GM19240 (cell line): ENCODE results near the gene TBX21.

Source experiments
- DNase-seq: peaks from one replicate; pipeline ENCODE4 v3.0.0; 2011; ENCODE audit warnings: low spot score; ENCODE audit not compliant: insufficient read length

TBX21 gene

DNA sequence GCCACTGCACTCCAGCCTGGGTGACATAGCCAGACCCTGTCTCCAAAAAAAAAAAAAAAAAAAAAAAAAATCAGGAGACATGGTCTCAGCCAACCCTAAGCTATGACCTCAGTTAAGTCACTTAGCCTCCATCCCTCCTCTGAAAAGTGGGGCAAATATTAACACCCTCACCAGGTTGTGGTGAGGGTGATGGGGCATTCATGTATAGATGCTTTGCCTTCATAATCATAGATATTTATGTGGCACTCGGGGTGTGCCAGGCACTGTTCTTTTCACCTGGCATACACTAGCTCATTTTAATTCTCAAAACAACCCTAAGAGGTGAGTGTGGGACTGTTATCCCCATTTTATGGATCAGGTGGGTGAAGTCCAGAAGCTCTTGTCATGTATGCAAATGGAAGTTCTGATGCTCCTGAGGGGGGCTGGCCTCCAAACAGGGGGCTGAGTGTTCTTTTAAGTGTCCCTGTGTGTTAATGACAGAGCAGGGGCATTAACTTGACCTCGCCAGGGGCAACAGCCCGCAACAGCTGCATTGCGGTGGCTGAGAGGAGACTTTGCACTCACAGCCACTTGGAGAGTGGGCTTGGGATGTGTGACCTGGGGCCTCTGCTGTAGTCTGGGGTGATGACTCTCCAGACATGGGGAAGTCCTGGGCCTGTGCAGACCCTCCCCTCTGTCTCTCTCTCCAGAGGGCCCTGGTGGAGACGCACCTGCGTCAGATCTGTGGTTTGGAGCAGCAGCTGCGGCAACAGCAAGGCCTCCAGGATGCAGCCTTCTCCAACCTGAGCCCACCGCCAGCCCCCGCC lies 34.9 kb upstream of the TBX21 start:
- DNase-seq: no peak

DNA sequence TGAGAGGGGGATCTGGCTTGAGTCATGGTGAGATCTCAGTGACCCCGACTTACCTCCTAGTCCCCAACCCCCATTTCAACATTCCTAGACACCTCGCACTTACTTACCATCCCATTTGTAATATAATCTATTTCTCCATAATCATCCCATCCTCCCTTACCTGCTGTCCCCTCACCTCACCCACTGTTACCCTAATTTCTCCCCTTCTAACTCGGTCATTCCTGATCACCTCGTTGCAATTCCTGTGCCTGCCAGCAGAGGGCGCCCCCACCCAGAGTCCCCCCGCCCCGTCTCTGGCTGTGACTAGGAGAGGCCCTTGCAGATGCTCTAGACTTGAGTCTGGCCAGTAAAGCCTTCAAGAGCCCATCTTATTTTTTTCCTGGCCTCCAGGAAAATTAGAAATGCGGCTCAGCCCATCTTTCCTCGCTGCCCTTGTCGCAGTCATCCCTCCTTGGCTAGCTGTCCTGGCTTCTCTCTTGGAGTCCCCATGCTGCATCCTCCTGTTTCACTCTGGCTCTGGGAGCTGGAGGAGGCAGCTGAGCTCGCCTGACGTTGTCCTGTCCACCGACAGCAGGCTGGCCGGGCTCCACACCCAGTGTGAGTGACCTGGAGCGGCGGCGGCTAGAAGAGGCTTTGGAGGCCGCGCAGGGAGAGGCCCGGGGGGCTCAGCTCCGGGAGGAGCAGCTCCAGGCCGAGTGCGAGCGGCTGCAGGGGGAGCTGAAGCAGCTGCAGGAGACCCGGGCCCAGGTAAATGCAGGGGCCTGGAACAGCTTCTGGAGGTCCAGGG lies 34.1 kb upstream of the TBX21 start:
- peak; percentile 91 for DNase-seq

DNA sequence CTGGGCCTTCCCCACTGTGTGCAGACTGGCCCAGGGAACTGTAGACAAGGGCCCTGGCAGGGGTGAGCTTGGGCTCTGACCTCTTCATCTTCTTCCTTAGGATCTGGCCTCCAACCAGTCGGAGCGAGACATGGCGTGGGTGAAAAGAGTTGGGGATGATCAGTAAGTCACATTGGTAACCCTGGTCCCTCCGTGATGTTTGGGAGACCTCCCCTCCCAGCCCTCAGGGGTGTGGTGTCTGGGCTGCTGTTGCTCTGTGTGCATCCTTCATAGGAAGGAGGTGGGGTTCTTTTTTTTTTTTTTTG lies 33.5 kb upstream of the TBX21 start:
- DNase-seq: no peak

DNA sequence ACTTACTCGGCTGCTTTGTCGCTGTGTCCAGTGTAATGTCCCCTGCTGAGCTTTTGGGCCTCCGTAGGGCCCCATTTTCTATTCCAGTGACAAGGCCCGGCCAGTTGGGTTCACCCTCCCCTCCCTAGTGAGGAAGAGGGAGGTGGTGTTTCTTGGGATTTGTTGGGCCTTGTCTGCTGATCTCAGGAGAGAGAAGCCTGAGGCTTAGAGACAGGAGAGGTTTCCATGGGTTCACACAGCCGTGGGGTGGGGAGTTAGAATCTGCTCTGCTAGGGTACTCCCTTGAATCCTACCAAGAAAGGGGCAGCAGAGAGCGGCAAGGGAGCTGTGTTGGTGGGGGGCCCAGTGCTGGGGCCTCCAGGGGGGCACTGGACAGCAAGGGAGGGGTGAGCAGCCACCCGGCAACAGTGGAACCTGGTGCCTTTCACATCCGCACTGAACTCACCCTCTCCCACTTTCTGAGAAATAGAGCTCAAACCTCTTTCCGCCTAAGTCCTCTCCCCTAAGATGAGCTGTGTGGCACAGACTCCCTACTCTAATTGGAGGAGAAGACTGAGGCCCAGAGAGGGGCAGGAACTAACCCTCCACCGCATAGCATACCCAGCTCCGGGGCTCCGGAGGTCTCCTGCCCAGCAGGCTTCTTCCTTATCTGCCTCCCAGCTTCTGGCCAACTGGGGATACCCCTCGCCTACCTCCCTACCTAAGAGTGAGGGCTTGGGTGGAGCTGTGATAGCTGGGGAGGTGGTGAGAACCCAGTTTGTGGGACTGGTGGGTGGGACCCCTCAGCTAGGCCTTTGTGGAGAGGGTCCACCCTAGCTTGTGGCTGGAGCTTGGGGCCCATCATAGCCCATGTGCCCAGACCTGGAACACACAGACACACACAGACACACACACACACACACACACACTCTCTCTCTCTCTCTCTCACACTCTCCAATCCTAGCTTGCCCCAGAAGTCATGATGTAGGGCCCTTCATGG lies 32.3 kb upstream of the TBX21 start:
- DNase-seq: no peak

DNA sequence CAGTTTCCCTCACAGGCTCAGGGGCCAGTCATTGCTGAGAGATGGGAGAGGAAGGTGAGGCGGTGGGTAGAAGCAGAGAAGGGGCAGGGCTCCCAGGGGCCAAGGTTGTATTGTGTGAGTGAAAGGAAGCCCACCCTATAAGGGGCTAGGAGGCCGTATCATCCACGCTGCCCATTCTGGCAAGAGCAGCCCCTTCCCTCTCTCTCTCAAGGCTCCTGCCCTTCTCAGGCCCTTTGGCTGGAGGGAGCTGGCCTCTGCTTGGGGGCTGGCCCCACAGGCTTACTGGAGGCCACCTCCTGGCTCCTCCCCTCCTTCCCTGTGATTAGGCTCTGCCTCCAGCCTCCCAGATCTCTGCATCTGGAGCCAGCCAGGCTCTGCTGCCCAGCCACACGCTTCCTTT lies 31.4 kb upstream of the TBX21 start:
- no peak for DNase-seq

DNA sequence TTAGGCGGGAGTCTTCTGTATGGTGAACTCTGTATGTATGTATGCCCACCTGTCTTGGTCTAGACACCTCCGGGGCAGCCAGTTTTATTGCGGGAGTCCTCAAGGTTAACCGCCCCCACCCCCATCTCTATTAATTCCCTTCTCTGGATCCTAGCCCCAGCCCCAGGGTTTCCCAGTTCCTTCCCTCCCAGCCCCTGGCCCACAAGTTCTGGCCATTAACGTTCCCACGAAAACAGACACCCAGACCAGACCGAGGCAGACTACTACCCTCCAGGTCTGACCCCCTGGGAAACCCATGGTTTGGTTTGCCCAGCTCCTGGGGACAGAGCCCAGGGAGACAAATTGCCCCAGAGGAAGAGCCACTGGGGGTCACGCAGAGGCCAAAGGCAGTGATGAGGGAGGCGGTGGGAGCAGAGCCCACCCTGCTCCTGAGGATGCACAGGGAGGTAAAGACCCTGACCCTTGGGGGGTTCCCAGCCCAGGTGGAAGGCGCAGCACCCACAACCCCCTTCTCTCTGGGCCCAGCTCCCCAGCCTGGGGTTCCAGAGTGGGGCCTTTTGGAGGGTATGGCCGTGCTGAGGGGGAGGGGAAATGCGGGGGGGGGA lies 30.5 kb upstream of the TBX21 start:
- DNase-seq: no peak

DNA sequence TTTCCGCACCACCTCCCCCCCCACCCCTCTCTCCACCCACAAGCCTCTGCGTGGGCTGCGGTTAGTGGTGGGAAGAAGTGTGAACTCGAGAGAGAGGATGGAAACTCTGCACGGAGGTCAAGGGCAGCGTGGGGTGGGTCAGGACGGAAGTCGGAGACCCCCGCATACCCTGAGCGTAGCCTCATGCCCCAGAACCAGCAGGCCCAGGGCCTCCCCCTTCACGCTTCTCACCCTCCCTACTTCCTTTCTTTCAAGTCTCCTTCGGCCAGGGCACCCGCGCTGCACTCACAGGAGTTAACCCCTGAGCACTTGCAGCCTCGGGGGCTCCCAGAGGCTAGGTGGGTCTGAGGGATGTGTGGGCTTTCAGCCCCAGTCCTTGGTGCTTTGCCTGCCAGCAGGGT lies 29.8 kb upstream of the TBX21 start:
- no peak for DNase-seq

DNA sequence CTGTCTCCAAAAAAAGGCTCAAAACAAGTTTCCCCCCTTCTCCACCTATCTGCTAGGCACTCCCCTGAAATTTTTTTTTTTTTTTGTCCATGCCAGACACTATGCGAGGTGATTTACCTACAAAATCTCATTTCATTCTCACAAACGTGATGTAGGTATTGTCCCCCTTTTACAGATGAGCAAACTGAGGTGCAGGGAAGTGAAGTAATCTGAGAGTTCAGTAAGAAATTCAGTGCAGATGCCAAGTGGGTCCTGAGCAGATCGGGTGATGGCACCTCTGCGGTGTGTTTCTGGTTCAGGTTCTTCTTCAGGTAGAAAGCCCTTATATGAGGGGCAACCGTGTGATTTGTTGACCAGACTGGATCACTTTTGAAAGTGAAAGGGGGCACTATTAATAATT lies 29.4 kb upstream of the TBX21 start:
- DNase-seq: no peak

DNA sequence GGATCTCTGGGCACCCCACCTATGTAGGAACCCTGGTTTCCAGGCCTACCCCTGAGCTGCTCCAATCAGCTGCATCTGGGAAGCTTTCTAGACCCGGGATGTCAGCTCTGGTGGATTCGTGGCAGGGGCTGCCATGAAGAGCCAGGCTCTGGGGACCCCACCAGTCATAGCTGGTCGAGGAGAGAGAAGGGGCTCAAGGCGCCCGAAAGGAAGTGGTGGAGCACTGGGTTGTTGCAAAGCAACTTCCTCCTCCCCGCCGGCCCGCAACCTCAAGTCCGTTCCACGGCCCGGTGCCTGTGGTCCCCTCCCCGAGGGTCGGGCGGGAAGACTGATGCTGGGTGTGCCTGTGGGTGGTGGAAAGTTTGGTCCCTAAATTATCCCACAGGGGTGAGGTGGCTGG lies 28.9 kb upstream of the TBX21 start:
- no peak for DNase-seq

DNA sequence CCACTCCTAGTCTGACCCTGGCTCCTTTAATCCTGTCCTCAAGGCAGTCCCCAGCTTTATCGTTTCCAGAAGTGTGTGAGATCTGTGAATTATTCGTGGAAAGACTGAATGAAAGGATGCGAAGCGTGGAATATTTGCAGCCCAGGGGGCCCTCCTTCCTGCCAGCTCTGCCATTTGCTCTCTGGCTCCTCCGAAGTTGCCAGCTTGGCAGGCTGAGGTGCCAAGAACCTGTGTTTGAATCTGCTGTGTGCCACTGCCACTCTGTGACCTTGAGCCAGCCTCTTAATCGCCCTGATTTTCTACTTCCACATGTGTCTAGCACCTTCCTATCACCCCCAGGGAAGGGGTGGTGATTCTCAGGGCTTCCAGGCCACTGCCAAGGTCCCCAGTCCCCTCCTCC lies 28.3 kb upstream of the TBX21 start:
- DNase-seq: no peak

DNA sequence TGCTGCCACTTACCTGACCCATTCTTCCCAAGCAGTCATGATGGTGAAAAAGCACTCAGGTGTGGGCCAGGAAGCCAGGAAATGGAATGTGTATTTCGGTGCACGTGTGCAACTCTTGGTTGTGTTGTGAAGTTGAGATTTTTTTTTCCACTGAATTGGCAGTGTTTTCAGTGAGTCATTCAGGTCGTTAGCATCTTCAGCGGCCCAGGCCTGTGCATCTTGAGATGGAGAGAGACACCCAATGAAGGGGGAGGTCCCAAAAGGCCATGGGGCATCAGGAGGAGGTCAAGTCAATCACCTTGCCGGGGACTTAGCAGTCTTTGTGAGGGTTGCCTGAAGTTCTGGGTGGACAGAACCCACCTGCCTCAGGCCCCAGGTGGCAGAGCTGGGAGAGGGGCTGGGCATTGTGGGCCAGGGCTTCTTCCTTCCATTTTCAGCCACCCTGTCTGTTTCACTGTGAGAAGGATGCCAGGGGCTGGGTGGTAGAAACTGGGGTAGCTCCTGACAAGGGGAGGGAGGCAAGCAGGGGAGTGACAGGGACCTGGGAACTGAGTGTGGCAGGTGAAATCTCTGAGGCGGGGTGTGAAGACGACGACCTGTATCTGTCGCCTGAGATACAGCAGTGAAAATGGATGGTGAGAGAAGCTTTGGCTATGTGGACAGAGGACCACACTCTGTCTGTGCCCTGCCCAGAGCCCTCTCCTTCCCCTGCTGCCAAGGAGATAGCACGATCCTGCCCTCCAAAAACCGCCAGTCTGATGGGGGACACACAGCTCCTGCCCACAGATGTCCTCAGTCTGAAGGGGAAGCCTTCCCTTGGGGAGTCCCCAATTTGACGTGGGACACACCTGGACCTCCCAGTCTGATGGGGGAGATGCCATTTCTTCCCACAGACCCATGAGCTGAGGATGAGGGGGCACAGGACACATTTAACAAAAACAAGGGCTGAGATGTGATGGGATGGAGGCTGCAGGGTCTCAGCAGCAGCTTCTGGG lies 27.2 kb upstream of the TBX21 start:
- no peak for DNase-seq

DNA sequence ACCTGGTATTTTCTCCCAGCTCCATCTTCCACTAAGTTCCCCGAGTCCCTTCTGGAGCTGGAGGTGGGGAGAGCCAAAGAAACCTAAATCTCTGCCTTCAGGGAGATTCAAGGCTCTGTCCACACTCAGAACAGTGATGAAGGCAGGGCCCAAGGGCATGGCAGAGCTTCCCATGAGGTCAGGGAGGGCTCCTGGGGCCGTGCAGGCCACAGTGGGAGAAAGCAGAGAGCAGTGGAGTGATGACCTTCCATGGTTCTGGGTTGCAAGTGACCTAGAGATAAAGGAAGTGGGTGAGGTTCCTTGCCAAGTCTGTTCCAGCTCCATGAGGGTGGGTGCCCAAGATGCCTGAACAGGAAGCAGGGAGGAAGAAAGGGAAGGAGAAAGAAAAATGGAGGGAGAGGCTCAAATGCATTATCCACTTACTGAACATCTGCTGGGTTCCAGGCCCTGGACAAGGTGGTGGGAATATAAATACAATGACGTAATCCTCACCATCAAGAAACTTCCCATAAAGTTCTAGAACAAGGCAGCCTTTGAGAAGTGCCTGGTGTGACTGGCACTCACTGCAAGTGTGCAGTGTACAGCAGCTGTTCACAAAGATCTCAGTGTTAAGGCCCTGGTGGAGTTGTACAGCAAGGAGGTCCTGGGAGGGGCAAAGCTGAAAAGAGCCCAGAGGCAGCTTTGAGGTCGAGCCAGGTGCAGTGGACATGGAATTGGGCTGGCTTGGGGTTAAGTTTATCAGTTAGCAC lies 25.8 kb upstream of the TBX21 start:
- DNase-seq: no peak

DNA sequence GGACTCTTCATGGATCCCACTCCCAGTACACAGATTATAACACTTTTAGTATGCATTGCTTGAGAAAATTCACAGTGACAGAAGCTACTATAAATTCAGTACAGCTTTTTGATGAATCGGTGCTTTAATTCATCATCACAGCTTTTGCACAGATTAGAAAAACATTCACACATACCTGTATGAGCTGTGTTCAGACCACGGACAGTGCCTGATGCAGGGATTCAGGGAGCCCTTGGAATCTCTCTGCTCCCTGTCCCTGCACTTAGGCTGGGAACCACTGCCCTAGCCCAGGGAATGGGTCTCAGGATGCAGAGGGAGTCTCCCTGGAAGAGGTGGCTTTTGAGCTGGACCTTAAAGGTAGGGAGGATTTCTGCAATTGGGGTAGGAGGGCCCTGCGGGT lies 25.2 kb upstream of the TBX21 start:
- DNase-seq: no peak

DNA sequence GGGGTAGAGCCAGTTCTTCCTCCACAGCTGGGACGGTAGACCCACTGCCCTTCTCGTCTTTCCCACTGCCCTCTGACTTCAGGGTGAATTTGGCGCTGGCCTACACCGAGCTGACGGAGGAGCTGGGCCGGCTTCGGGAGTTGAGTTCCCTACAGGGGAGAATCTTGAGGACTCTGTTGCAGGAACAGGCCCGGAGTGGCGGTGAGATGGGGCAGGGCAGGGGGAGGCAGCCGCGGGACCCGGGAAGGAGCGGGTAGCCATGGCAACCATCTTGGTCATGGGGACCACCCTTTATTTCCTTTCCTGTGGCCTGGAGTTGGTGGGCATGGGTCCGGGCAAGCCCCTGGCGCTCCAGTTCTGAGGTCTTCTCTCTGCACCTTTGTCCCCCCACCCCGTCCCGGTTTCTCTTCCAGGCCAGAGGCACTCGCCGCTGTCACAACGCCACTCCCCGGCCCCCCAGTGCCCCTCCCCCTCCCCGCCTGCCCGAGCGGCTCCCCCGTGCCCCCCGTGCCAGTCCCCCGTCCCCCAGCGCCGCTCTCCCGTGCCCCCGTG lies 24.6 kb upstream of the TBX21 start:
- no peak for DNase-seq

DNA sequence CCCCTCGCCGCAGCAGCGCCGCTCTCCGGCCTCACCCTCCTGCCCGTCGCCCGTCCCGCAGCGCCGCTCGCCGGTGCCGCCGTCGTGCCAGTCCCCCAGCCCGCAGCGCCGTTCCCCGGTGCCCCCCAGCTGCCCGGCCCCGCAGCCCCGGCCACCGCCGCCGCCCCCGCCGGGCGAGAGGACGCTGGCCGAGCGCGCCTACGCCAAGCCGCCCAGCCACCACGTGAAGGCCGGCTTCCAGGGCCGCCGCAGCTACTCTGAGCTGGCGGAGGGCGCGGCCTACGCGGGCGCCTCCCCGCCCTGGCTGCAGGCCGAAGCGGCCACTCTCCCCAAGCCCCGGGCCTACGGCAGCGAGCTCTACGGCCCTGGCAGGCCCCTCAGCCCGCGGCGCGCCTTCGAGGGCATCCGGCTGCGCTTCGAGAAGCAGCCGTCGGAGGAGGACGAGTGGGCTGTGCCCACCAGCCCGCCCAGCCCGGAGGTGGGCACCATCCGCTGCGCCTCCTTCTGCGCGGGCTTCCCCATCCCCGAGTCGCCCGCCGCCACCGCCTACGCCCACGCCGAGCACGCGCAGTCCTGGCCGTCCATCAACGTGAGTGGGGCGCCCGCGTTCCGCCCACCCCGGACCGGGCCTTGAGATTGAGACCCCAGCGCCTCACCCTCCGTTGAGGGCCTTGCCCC lies 24.0 kb upstream of the TBX21 start:
- no peak for DNase-seq

DNA sequence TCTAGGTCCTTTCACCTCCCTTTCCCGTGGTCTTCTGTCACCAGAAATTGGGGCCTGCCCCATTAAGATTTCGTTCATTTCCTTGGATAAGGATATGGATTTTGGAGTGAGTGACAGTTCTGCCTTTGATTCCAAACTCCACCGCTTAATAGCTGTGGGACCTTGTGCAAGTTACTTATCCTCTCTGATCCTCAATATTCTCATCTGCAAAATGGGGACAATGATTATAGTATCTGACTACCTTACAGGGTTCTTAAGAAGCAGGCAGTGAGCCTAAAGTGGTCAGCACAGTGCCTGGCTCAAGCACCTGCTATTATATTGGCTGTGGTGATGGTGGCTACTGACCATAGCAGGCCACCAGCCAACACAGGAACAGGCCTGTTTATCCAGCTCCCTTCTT lies 23.4 kb upstream of the TBX21 start:
- DNase-seq: no peak

DNA sequence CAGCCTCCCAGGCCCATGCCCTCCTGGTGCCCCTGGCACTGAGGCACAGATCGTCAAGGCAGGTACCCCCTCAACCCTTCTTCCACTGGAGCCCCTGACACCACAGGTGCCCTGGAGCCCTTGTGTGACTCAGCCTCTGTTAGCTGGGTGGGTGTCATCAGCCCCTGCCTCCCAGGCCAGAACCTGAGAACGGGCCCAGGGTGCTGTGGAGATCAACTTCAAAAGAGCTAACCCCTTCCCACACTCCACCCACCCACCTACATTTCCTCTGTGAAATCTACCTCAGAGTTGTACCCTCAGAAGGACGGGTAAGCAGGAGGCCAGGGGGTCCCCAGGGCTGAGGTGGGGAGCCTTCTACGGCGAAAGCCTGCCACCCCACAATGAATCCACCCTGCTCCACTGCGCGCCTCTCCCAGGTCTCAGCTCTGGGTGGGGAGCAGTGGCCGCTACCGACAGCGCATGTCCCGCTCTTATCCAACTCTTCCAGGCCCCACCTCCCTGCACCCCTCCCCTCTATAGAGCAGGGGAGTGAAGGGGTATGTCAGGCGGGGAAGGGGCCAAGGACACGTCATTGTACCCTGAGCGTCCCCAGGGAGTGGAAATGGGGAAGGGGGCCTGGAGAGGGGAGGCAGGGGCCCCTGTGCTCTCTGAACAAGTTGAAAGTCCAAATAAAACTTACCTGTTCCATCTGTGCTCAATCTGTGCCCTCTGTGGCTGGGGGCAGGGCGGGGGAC lies 21.5 kb upstream of the TBX21 start:
- DNase-seq: no peak
